Osteocyte (in vitro differentiated cells): ENCODE measurements around the gene LENEP. TPM values are rescaled to one million over a fixed set of nuclear protein-coding genes. Genes with fewer than 3 reads are reported as not detected.

Source experiments
- DNase-seq: peaks from one replicate; pipeline ENCODE4 v3.0.0; 2021; ENCODE audit warnings: mixed read lengths; ENCODE audit not compliant: unreplicated experiment; ENCODE audit errors: extremely low spot score
- H3K27ac Mint-ChIP-seq: one replicate; pipeline ENCODE4 v1.8.0; 2021; ENCODE audit warnings: mild to moderate bottlenecking, mixed read lengths; ENCODE audit not compliant: unreplicated experiment
- H3K27me3 Mint-ChIP-seq: one replicate; pipeline ENCODE4 v1.8.0; 2021; ENCODE audit warnings: mixed read lengths; ENCODE audit not compliant: unreplicated experiment
- H3K36me3 Mint-ChIP-seq: one replicate; pipeline ENCODE4 v1.8.0; 2021; ENCODE audit warnings: mixed read lengths; ENCODE audit not compliant: unreplicated experiment
- H3K4me1 Mint-ChIP-seq: one replicate; pipeline ENCODE4 v1.8.0; 2021; ENCODE audit warnings: mixed read lengths; ENCODE audit not compliant: unreplicated experiment
- H3K4me3 Mint-ChIP-seq: one replicate; pipeline ENCODE4 v1.8.0; 2021; ENCODE audit warnings: mild to moderate bottlenecking, moderate library complexity, mixed read lengths; ENCODE audit not compliant: unreplicated experiment
- H3K9me3 Mint-ChIP-seq: one replicate; pipeline ENCODE4 v1.8.0; 2021; ENCODE audit warnings: mixed read lengths; ENCODE audit not compliant: unreplicated experiment
- total RNA-seq: library from RNA; stranded (reverse); gene quantifications from 2 replicates; pipeline ENCODE4 v1.2.1, GENCODE V29; 2021
- TF ChIP-seq, protein P1 (sequence below): fragments of 200-600 bp; sonication (generic); IDR thresholded peaks from 2 replicates; pipeline ENCODE4 v1.5.0; 2021; ENCODE audit warnings: antibody characterized with exemption, mild to moderate bottlenecking, moderate library complexity

Gene LENEP
- total RNA-seq, 1 donor from 2014 or later: not detected

DNA sequence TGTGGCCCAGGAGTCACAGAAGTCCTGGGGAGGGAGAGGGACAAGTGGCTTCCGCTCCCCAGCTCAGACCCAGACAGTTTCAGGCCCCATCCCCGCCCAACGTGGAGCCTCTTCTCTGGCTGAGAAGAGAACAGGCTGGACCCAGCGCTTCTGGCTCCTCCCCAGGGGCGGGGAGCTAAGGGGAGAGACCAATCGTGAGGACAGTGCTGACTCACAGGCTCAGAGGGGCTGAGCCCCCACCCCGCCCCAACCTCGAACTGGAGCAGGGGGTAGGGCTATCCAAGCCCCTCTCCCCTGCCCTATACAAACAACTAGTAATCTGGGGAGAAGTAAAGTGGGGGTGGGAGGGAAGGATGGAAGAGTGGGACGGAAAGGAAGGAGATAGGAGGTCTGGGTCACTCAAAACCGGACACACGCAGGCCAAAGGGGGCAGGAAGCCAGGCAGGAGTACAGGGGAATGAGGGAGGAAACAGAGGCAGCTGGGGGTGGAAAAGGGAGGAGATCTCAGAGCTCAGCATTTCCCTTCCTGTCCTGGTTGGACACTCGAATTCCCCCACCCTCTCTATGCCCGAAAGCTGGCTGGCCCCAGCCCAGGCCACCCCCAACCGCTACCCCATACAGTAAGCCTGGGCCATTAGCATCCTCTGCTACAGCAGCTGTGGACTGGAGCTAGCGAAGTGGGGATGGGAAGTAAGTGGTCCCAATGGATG, 22.6 kb upstream of the LENEP start, which contains the start of gene SHC1:
TSS of gene SHC1 (minus strand) at position 117 of the 710 bp plus-strand sequence. CDS start 221 bp downstream, outside the sequence.
- Mint-ChIP-seq H3K27ac (no peak within 1 kb of the TSS), H3K36me3 (peaks cover 8% of the 10 kb centered on the region), H3K4me3 (no peak within 1 kb of the TSS), H3K4me1 (peaks cover 45% of the 10 kb centered on the region), H3K9me3 (no peaks in the 10 kb centered on the region), H3K27me3 (no peaks in the 10 kb centered on the region)
- DNase-seq: peak; percentile 96
- TF ChIP-seq, protein P1, sequence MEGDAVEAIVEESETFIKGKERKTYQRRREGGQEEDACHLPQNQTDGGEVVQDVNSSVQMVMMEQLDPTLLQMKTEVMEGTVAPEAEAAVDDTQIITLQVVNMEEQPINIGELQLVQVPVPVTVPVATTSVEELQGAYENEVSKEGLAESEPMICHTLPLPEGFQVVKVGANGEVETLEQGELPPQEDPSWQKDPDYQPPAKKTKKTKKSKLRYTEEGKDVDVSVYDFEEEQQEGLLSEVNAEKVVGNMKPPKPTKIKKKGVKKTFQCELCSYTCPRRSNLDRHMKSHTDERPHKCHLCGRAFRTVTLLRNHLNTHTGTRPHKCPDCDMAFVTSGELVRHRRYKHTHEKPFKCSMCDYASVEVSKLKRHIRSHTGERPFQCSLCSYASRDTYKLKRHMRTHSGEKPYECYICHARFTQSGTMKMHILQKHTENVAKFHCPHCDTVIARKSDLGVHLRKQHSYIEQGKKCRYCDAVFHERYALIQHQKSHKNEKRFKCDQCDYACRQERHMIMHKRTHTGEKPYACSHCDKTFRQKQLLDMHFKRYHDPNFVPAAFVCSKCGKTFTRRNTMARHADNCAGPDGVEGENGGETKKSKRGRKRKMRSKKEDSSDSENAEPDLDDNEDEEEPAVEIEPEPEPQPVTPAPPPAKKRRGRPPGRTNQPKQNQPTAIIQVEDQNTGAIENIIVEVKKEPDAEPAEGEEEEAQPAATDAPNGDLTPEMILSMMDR: no peak

DNA sequence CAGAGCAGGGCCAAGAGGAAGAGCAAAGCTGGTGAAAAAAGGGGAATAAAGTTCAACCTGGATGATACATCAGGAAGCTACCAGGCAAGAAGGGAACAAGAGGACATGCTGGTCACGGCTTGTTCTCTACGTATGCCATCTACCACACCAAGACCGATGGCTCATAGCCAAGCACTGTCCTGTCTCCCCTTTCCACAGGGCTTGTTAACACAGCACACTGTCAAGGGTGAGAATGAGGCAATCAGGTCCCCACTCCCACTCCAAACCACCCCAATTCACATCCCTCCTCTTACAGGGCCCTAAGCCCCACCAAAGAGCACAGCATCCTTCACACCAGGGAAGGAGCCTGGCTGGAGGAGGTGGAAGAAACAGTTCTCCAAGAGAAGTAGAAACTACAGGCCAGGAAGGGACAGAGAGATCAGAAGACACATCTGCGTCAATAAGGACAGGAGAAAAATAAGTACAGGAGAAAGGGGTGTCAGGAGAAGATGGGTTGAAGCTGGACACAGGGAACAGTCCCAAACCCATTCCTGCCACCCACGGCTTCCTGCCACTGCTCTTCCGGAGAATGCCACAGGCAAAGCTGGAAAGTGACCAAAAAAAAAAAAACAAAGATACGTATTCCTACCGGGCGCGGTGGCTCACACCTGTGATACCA, 21.9 kb upstream of the LENEP start:
- no peaks in the 10 kb centered on the region for H3K9me3 Mint-ChIP-seq
- TF ChIP-seq, protein P1: no peak
- H3K27me3 Mint-ChIP-seq: no peaks in the 10 kb centered on the region
- no peak for DNase-seq
- no peak overlapping the region for H3K27ac Mint-ChIP-seq
- H3K36me3 Mint-ChIP-seq: peaks cover 7% of the 10 kb centered on the region
- H3K4me1 Mint-ChIP-seq: peaks cover 45% of the 10 kb centered on the region
- H3K4me3 Mint-ChIP-seq: no peak overlapping the region

DNA sequence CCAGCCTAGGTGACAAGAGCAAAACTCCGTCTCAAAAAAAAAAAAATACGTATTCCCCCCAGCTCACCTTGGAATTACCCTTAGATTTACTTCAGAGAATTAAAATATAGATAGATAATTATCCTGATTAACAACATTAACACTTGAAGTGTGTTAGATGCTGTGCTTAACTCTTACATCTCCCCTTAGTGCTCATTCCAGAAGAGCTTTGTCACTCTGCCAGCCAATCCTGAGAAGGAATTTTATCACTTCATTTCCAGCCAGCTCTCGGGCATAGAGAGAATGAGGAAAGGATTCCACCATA, 21.2 kb upstream of the LENEP start:
- H3K4me1 Mint-ChIP-seq: peaks cover 45% of the 10 kb centered on the region
- no peak overlapping the region for H3K4me3 Mint-ChIP-seq
- H3K36me3 Mint-ChIP-seq: peaks cover 4% of the 10 kb centered on the region
- TF ChIP-seq, protein P1: no peak
- DNase-seq: no peak
- no peaks in the 10 kb centered on the region for H3K9me3 Mint-ChIP-seq
- H3K27ac Mint-ChIP-seq: no peak overlapping the region
- H3K27me3 Mint-ChIP-seq: no peaks in the 10 kb centered on the region

DNA sequence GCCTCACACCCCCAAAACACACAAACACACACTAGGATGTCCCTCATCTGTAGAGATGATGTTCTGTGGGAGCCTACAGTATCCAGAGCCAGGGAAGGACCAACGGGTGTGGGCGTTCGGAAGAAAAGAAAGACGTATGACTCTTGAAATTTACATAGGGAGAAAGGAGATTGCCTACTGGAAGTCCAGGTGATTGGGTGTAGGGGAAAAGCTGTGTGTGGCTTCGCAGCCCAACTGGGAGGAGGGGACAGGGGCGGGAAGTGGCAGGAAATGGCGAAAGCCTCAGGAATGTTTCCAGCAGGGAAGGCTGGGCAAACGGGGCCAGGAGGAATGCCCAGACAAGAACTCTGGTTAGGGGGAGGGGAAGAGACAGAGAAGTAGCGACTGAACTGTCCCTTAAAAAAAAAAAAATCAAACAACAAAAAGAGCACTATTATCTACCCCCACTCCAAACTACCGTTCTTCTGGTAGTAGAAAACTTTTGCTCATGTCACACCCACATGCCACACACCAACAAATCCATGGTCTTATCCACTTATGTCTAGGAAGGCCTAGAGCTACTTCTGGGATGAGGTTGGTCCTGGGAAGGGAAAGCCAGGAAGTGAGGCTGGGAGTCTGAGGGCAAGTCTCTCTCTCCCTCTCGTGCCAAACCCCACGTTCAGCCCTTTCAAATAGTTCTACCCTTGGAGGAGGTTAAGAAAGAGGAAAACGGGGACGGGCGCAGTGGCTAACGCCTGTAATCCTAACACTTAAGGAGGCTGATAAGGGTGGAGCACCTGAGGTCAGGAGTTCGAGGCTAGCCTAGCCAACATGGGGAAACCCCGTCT, 20.7 kb upstream of the LENEP start:
- Mint-ChIP-seq H3K4me3 (no peak overlapping the region), H3K36me3 (peaks cover 4% of the 10 kb centered on the region), H3K4me1 (peaks cover 45% of the 10 kb centered on the region), H3K27ac (no peak overlapping the region), H3K9me3 (no peaks in the 10 kb centered on the region), H3K27me3 (no peaks in the 10 kb centered on the region)
- TF ChIP-seq, protein P1: no peak
- DNase-seq: peak; percentile 92
